ENCODE data around the gene EFNA5.

- TF ChIP-seq ZNF221 (tag by site-specific recombination; IDR thresholded peaks at IDR 0.05; ENCODE audit: borderline replicate concordance): no peak
- TF ChIP-seq YY1 (tag by site-specific recombination; IDR thresholded peaks at IDR 0.05): no peak
- TF ChIP-seq ZNF133 (tag by site-specific recombination; IDR thresholded peaks at IDR 0.05): no peak
- TF ChIP-seq, protein P1, sequence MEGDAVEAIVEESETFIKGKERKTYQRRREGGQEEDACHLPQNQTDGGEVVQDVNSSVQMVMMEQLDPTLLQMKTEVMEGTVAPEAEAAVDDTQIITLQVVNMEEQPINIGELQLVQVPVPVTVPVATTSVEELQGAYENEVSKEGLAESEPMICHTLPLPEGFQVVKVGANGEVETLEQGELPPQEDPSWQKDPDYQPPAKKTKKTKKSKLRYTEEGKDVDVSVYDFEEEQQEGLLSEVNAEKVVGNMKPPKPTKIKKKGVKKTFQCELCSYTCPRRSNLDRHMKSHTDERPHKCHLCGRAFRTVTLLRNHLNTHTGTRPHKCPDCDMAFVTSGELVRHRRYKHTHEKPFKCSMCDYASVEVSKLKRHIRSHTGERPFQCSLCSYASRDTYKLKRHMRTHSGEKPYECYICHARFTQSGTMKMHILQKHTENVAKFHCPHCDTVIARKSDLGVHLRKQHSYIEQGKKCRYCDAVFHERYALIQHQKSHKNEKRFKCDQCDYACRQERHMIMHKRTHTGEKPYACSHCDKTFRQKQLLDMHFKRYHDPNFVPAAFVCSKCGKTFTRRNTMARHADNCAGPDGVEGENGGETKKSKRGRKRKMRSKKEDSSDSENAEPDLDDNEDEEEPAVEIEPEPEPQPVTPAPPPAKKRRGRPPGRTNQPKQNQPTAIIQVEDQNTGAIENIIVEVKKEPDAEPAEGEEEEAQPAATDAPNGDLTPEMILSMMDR (tag by site-specific recombination; IDR thresholded peaks at IDR 0.05): no peak
- TF ChIP-seq KLF16 (tag by site-specific recombination; IDR thresholded peaks at IDR 0.05): no peak
- no peak for TF ChIP-seq SP2 (tag by site-specific recombination; IDR thresholded peaks at IDR 0.05)
- TF ChIP-seq ZNF114 (tag by site-specific recombination; IDR thresholded peaks at IDR 0.05): no peak
- TF ChIP-seq SCRT1 (tag by site-specific recombination; IDR thresholded peaks at IDR 0.05; ENCODE audit: borderline replicate concordance): no peak
- TF ChIP-seq ZNF398 (tag by site-specific recombination; IDR thresholded peaks at IDR 0.05): no peak
- TF ChIP-seq, protein P2, sequence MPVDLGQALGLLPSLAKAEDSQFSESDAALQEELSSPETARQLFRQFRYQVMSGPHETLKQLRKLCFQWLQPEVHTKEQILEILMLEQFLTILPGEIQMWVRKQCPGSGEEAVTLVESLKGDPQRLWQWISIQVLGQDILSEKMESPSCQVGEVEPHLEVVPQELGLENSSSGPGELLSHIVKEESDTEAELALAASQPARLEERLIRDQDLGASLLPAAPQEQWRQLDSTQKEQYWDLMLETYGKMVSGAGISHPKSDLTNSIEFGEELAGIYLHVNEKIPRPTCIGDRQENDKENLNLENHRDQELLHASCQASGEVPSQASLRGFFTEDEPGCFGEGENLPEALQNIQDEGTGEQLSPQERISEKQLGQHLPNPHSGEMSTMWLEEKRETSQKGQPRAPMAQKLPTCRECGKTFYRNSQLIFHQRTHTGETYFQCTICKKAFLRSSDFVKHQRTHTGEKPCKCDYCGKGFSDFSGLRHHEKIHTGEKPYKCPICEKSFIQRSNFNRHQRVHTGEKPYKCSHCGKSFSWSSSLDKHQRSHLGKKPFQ (tag by site-specific recombination; IDR thresholded peaks at IDR 0.05): no peak
- TF ChIP-seq, protein P3, sequence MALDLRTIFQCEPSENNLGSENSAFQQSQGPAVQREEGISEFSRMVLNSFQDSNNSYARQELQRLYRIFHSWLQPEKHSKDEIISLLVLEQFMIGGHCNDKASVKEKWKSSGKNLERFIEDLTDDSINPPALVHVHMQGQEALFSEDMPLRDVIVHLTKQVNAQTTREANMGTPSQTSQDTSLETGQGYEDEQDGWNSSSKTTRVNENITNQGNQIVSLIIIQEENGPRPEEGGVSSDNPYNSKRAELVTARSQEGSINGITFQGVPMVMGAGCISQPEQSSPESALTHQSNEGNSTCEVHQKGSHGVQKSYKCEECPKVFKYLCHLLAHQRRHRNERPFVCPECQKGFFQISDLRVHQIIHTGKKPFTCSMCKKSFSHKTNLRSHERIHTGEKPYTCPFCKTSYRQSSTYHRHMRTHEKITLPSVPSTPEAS (tag by site-specific recombination; IDR thresholded peaks at IDR 0.05): no peak
- no peak for TF ChIP-seq BCL11A (tag by site-specific recombination; IDR thresholded peaks at IDR 0.05; ENCODE audit: low read depth)
These were observed 232.7 kb downstream of the EFNA5 start for GRCh38 chr5:107437986-107438510.

All from HEK293 (cell line).